Upper lobe of right lung (tissue), 1 donor: ENCODE results near the gene C19orf33. TPM values are rescaled to one million over a fixed set of nuclear protein-coding genes. Genes with fewer than 3 reads are reported as not detected.
A peak's percentile ranks its signal among the peaks of the same experiment; 100 is the strongest.

Experiments used
- ATAC-seq: fragments of 200-7000 bp; cut with Tn5 transposase; one replicate; pipeline ENCODE4 v1.9.1; 2020; ENCODE audit warnings: mild to moderate bottlenecking, moderate library complexity
- DNase-seq: peaks from one replicate; pipeline ENCODE4 v3.0.0-alpha.2; 2020
- H3K27ac ChIP-seq: fragments of 200-600 bp; one replicate; pipeline ENCODE4 v1.8.0; 2022
- H3K27me3 ChIP-seq: fragments of 200-600 bp; one replicate; pipeline ENCODE4 v1.8.0; 2022; ENCODE audit warnings: mild to moderate bottlenecking
- H3K36me3 ChIP-seq: fragments of 200-600 bp; one replicate; pipeline ENCODE4 v1.8.0; 2022
- H3K4me1 ChIP-seq: fragments of 200-600 bp; one replicate; pipeline ENCODE4 v1.8.0; 2022
- H3K4me3 ChIP-seq: fragments of 200-600 bp; one replicate; pipeline ENCODE4 v1.8.0; 2022; ENCODE audit warnings: mild to moderate bottlenecking
- H3K9me3 ChIP-seq: fragments of 200-600 bp; one replicate; pipeline ENCODE4 v1.8.0; 2022
- CTCF ChIP-seq: fragments of 200-600 bp; IDR thresholded peaks from one replicate; pipeline ENCODE4 v1.8.0; 2022; ENCODE audit warnings: antibody characterized with exemption
- intact Hi-C: fragments of 100-400 bp; cut with DNase I; formaldehyde crosslinking; loops from one replicate; pipeline ENCODE4 v1.11.0; 2022
- total RNA-seq: library from RNA; stranded (reverse); fragmentation: NEBNext Ultra II Directional; extraction: Animal tissue kit (Norgen Biotek cat#: 25700); gene quantifications from one replicate; pipeline ENCODE4 v1.2.1, GENCODE V29; 2021
- donor health status: DM: no; HTN: yes; CAD: no; lungs with severe emphysema.

C19orf33 gene
- total RNA-seq, 1 donor from 2014 or later: 63.0 TPM

GRCh38 chr19:38268539-38268938 lies 35.5 kb upstream of the C19orf33 start:
- DNase-seq (no peak), ATAC-seq (no peak)
- TF ChIP-seq CTCF: no peak
- intact Hi-C loops: no loop called here
- Histone ChIP-seq H3K27ac (no peak overlapping the region), H3K27me3 (no peaks in the 10 kb centered on the region), H3K9me3 (no peaks in the 10 kb centered on the region), H3K4me3 (no peak overlapping the region), H3K4me1 (peaks cover 16% of the 10 kb centered on the region), H3K36me3 (no peaks in the 10 kb centered on the region)

GRCh38 chr19:38270587-38271167 lies 33.4 kb upstream of the C19orf33 start:
- no peak for TF ChIP-seq CTCF
- no peaks in the 10 kb centered on the region for H3K9me3 ChIP-seq
- intact Hi-C loops: no loop called here
- ATAC-seq (no peak), DNase-seq (no peak)
- H3K27me3 ChIP-seq: no peaks in the 10 kb centered on the region
- no peak overlapping the region for H3K27ac ChIP-seq
- H3K4me3 ChIP-seq: no peak overlapping the region
- peaks cover 28% of the 10 kb centered on the region for H3K4me1 ChIP-seq
- H3K36me3 ChIP-seq: no peaks in the 10 kb centered on the region

GRCh38 chr19:38273499-38273898 lies 30.6 kb upstream of the C19orf33 start:
- DNase-seq: no peak
- TF ChIP-seq CTCF: no peak
- no peak overlapping the region for H3K4me3 ChIP-seq
- H3K27ac ChIP-seq: no peak overlapping the region
- intact Hi-C loops: no loop called here
- no peaks in the 10 kb centered on the region for H3K27me3 ChIP-seq
- H3K9me3 ChIP-seq: no peaks in the 10 kb centered on the region
- peaks cover 44% of the 10 kb centered on the region for H3K4me1 ChIP-seq
- no peak for ATAC-seq
- H3K36me3 ChIP-seq: no peaks in the 10 kb centered on the region

- no peaks in the 10 kb centered on the region for H3K36me3 ChIP-seq
- H3K27ac ChIP-seq: peak overlapping the region; percentile 32
- H3K9me3 ChIP-seq: no peaks in the 10 kb centered on the region
- peaks cover 57% of the 10 kb centered on the region for H3K4me1 ChIP-seq
- intact Hi-C loops: no loop called here
- H3K4me3 ChIP-seq: no peak overlapping the region
- no peak for TF ChIP-seq CTCF
- no peaks in the 10 kb centered on the region for H3K27me3 ChIP-seq
- ATAC-seq (peak; percentile 62), DNase-seq (no peak)
Observed at GRCh38 chr19:38274739-38275138, 29.3 kb upstream of the C19orf33 start.

- intact Hi-C loops: no loop called here
- ATAC-seq: no peak
Observed at GRCh38 chr19:38276942-38277517, 27.0 kb upstream of the C19orf33 start.

More at GRCh38 chr19:38276942-38277517, 27.0 kb upstream of the C19orf33 start:
- no peak for DNase-seq
- peaks cover 67% of the 10 kb centered on the region for H3K4me1 ChIP-seq
- H3K36me3 ChIP-seq: no peaks in the 10 kb centered on the region
- H3K4me3 ChIP-seq: no peak overlapping the region
- H3K27me3 ChIP-seq: no peaks in the 10 kb centered on the region
- H3K27ac ChIP-seq: peak overlapping the region; percentile 72
- H3K9me3 ChIP-seq: no peaks in the 10 kb centered on the region
- TF ChIP-seq CTCF: no peak
